Measurements from ENCODE around the gene OR10C1. TPM values are rescaled to one million over a fixed set of nuclear protein-coding genes. Genes with fewer than 3 reads are reported as not detected.

OR10C1 gene
- total RNA-seq (2022; extraction: Qiagen RNA extraction; ENCODE audit: low read depth) = not detected in 5 replicates

GRCh38 chr6:29439006-29439405, at the start of gene OR10C1:
Gene OR10C1 (plus strand): TSS chr6:29439306. CDS start chr6:29440016, 710 bp downstream.

GRCh38 chr6:29395331-29395730, 43.8 kb upstream of the OR10C1 start, which contains the start of gene OR12D2:
Gene OR12D2 (plus strand): TSS chr6:29395631. CDS start chr6:29396700, 1,069 bp downstream.

GRCh38 chr6:29414588-29414987, 24.5 kb upstream of the OR10C1 start, which contains the start of gene OR12D1:
Gene OR12D1 (plus strand): TSS chr6:29414928.

GRCh38 chr6:29456971-29457370, 17.9 kb downstream of the OR10C1 start, which contains the start of the genes OR11A1 and OR2H1:
Gene OR11A1 (minus strand): TSS chr6:29457071. CDS start chr6:29427641, 29,430 bp downstream.
Gene OR2H1 (plus strand): TSS chr6:29457155. CDS start chr6:29461770, 4,615 bp downstream.

GRCh38 chr6:29487660-29488059, 48.6 kb downstream of the OR10C1 start, which contains the start of gene MAS1L:
Gene MAS1L (minus strand): TSS chr6:29487956. CDS start chr6:29487902, 54 bp downstream.

Other genes with a start within 250 kb of the OR10C1 start
- gene OR14J1, start 137.6 kb upstream of the OR10C1 start, total RNA-seq (2022; extraction: Qiagen RNA extraction; ENCODE audit: low read depth) = not detected in 5 replicates
- gene OR5V1, start 70.4 kb upstream of the OR10C1 start, total RNA-seq (2022; extraction: Qiagen RNA extraction; ENCODE audit: low read depth) = not detected in 5 replicates
- gene OR12D3, start 64.0 kb upstream of the OR10C1 start, total RNA-seq (2022; extraction: Qiagen RNA extraction; ENCODE audit: low read depth) = not detected in 5 replicates
- gene OR12D2, start 43.7 kb upstream of the OR10C1 start, total RNA-seq (2022; extraction: Qiagen RNA extraction; ENCODE audit: low read depth) = not detected in 5 replicates
- not detected in 5 replicates for gene OR12D1, start 24.4 kb upstream of the OR10C1 start, total RNA-seq (2022; extraction: Qiagen RNA extraction; ENCODE audit: low read depth)
- not detected in 5 replicates for gene OR11A1, start 17.8 kb downstream of the OR10C1 start, total RNA-seq (2022; extraction: Qiagen RNA extraction; ENCODE audit: low read depth)
- gene OR2H1, start 17.8 kb downstream of the OR10C1 start, total RNA-seq (2022; extraction: Qiagen RNA extraction; ENCODE audit: low read depth) = not detected in 5 replicates
- not detected in 5 replicates for gene MAS1L, start 48.6 kb downstream of the OR10C1 start, total RNA-seq (2022; extraction: Qiagen RNA extraction; ENCODE audit: low read depth)
- gene UBD, start 120.4 kb downstream of the OR10C1 start, total RNA-seq (2022; extraction: Qiagen RNA extraction; ENCODE audit: low read depth) = 0.51 to 1.2 TPM (median 0.61 TPM) in 5 replicates
- gene OR2H2, start 145.8 kb downstream of the OR10C1 start, total RNA-seq (2022; extraction: Qiagen RNA extraction; ENCODE audit: low read depth) = not detected in 5 replicates
- gene GABBR1, start 193.9 kb downstream of the OR10C1 start, total RNA-seq (2022; extraction: Qiagen RNA extraction; ENCODE audit: low read depth) = 3.4 to 6.8 TPM (median 5.0 TPM) in 5 replicates
- gene MOG, start 217.8 kb downstream of the OR10C1 start, total RNA-seq (2022; extraction: Qiagen RNA extraction; ENCODE audit: low read depth) = not detected in 5 replicates
- not detected in 5 replicates for gene ZFP57, start 241.8 kb downstream of the OR10C1 start, total RNA-seq (2022; extraction: Qiagen RNA extraction; ENCODE audit: low read depth)

All from A549 treated with CpdA at 1 μM for 4 hours (cell line).